GM19328 (cell line): Measurements from ENCODE around the gene FBXL17.
"Not testable (repeated sequence)": the region's sequence is repeated elsewhere in the genome, so short reads cannot be mapped to it uniquely, and the experiment has no call there.

Experiments
- ATAC-seq: cut with Tn5 transposase; IDR thresholded peaks from one replicate; pipeline ENCODE4 v1.9.1; 2021; ENCODE audit warnings: mild to moderate bottlenecking, moderate library complexity; ENCODE audit not compliant: unreplicated experiment

FBXL17 gene

GRCh38 chr5:108312258-108312657, 69.6 kb downstream of the FBXL17 start:
- no peak for ATAC-seq

- ATAC-seq: no peak
Observed at GRCh38 chr5:108311682-108312081, 70.2 kb downstream of the FBXL17 start.

GRCh38 chr5:108303611-108304010, 78.3 kb downstream of the FBXL17 start:
- ATAC-seq: no peak

GRCh38 chr5:108303086-108303485, 78.8 kb downstream of the FBXL17 start:
- ATAC-seq: no peak

- no peak for ATAC-seq
Observed at GRCh38 chr5:108297042-108297601, 84.8 kb downstream of the FBXL17 start.

GRCh38 chr5:108295578-108296368, 86.1 kb downstream of the FBXL17 start:
- no peak for ATAC-seq

GRCh38 chr5:108280960-108281569, 100.8 kb downstream of the FBXL17 start:
- no peak for ATAC-seq

- ATAC-seq: no peak
Observed at GRCh38 chr5:108280248-108280647, 101.7 kb downstream of the FBXL17 start.

- ATAC-seq: no peak
Observed at GRCh38 chr5:108278285-108279240, 103.3 kb downstream of the FBXL17 start.

- no peak for ATAC-seq
Observed at GRCh38 chr5:108276187-108277050, 105.5 kb downstream of the FBXL17 start.

GRCh38 chr5:108274080-108274479, 107.8 kb downstream of the FBXL17 start:
- ATAC-seq: not testable (repeated sequence)

- no peak for ATAC-seq
Observed at GRCh38 chr5:108271127-108271526, 110.8 kb downstream of the FBXL17 start.

- no peak for ATAC-seq
Observed at GRCh38 chr5:108266242-108266641, 115.7 kb downstream of the FBXL17 start.

GRCh38 chr5:108264533-108264932, 117.4 kb downstream of the FBXL17 start:
- no peak for ATAC-seq

- no peak for ATAC-seq
Observed at GRCh38 chr5:108263338-108263737, 118.6 kb downstream of the FBXL17 start.

- no peak for ATAC-seq
Observed at GRCh38 chr5:108260858-108261170, 121.1 kb downstream of the FBXL17 start.

- peak; percentile 91 for ATAC-seq
Observed at GRCh38 chr5:108260117-108260857, 121.6 kb downstream of the FBXL17 start.

- ATAC-seq: no peak
Observed at GRCh38 chr5:108259306-108259705, 122.6 kb downstream of the FBXL17 start.

GRCh38 chr5:108257996-108258395, 123.9 kb downstream of the FBXL17 start:
- ATAC-seq: no peak

- ATAC-seq: no peak
Observed at GRCh38 chr5:108255468-108255867, 126.4 kb downstream of the FBXL17 start.
